NCI-H82 treated with DMSO at 0.1 percent for 48 hours (cell line): Measurements from ENCODE around the gene MTFR1L.

ENCODE experiments used
- DNase-seq: peaks from one replicate; lab custom pipeline; 2025; ENCODE audit not compliant: unreplicated experiment; lab: John Stamatoyannopoulos, UW

MTFR1L gene

DNA sequence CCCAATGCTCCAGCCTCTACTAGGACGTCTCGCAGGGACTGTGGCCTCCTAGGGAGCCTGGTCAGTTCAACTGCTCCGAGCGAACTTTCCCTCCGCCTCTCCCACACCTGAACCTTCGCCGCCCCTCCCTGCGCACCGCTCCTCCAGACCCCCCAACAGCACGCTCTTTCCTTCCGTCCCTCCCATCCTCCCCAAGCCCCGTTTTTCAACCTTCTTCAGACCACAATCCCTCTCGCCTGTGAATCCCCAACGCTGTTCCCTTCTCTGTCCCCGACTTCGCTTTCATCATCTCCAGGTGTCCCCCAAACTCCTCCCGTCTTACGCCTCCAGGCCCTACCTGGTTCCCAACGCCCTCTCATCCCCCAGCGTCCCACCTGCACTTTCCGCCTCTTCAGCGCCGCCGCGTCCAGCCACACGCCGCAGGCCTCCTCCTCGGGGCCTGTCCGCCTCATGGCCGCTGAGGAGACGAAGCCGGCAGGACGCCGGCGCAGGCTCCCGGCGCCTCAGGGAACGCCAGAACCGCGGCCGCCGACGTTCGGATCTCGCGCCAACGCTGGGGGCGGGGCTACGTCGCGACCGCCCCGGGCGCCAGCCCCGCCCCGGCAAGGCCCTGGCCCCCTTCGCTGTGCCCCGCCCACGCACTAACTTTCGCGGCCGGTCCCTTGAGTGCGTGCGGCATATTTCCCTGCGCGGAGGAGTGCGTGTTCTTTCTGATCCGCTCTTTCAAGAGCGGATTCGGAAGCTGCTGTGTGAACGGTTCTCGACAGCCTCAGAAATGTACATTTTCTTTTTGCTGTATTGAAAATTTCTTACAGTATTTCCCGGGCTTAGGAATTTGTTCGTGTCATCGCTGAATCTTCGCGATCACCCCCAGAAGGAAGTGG lies 39.4 kb downstream of the MTFR1L start, which contains the start of gene AUNIP:
AUNIP (minus strand) TSS at position 552 of the 884 bp plus-strand sequence; CDS start at position 452, 100 bp downstream.
- DNase-seq = peak; percentile 62

DNA sequence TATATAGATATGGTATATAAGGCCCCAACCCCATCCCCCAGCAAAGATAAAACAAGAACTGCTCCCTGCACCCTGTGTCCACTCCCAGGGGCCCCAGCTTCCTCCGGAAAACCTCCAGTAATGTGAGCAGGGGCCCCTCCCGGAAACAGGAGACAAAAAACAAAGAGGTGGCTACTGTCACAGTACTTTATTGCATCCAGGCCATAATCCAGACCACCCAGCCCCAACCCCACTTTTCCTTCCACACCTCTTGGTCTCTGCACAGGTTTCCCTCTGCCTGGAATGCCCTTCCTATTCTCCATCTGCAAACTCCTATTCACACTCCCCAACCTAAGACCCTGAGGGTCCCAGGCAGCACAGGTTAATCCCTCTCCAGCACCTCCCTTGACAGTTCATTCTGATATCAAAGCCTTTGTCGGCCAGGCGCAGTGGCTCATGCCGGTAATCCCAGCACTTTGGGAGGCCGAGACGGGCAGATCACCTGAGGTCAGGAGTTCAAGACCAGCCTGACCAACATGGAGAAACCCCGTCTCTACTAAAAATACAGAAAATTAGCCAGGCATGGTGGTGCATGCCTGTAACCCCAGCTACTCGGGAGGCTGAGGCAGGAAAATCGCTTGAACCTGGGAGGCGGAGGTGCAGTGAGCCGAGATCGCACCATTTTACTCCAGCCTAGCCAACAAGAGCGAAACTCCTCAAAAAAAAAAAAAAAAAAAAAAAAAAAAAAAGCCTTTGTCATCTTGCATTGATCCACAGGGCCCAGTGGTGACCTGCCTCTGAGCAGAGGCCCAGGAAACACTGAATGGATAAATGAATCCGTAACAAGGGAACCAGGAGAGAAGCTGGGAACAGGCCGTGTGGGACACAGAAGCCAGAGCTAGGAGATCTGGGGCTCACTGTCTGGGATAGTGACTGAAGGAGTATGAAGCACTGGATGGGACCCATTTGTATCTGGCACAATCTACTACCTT lies 41.8 kb downstream of the MTFR1L start:
- no peak for DNase-seq

DNA sequence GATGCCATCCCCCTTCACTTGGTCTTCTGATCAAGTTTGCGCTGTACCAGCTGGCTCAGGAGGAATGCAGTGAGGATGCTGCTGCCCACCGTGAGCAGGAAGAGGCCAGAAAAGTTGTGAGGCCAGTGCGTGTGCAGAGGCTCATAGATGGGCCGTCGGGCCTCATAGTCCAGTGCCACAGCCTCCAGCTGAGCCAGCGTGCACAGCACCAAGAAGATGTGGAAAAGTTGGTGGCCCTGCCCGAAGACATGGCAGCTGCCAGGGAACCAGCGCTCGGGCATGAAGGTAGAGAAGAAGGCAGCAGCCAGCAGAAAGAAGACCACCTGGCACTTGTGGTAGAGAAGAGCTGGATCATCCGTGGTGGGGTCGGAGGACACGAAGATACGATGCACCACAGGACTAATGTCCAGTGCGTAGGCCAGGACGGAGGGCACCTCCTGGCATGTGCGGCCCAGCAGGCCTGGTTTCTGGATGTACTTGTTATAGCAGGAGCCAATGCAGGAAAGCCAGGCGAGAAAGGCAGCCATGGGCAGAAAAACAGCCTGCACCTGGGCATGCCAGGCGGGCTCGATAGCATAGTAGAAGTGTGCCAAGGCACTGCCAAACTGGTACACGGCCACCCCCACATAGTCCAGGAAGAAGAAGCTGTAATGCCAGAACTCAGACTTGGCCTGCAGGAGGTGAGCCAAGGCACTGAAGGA lies 43.2 kb downstream of the MTFR1L start:
- DNase-seq = no peak

DNA sequence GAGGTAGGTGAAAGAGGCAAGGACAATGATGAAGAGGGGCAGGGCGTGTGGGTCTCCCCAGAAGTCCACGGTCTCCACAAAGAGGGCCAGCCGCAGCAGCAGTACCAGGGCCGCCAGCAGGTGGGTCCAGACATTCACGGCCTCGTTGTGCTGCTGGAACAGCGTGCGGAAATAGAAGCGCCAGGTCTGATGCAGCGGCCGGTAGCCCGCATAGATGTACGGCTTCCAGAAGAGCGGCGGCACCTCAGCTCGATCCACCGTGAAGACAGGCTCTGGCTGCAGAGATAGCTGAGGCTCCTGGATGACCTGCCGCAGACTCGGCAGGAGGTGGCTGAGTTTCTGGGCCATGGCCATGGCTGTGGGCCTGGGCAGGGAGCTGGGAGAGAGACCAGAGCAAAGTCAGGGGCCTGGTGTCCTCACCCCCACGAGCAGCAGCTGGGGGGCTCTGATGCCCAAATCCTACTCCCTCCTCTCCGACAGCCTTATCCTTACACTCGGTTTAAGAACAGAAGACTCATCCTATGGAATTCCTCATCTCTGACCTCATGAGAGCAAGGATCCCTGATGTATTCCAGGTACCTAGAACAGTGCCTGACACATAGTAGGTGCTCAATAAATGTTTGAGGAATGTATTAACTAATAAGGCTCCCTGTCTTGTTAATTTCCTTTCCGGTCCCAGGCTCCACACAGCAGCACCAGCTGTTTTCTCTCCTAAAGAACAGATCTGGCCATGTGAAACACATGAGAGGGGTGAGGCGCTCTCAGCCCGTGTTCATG lies 43.9 kb downstream of the MTFR1L start:
- no peak for DNase-seq

DNA sequence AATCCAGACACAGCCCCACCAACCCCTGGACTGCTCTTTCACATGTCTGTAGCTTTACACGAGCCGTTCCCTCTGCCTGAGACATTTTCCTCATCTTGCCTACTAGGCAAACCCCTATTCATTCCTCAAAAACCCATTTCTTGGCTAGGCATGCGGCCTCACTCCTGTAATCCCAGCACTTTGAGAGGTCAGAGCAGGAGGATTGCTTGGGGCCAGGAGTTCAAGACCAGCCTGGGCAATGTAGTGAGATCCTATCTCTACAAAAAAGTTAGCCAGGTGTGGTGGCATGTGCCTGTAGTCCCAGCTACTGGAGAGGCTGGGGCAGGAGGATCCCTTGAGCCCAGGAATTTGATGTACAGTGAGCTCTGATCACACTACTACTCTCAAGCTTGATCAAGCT lies 44.7 kb downstream of the MTFR1L start:
- DNase-seq = no peak

DNA sequence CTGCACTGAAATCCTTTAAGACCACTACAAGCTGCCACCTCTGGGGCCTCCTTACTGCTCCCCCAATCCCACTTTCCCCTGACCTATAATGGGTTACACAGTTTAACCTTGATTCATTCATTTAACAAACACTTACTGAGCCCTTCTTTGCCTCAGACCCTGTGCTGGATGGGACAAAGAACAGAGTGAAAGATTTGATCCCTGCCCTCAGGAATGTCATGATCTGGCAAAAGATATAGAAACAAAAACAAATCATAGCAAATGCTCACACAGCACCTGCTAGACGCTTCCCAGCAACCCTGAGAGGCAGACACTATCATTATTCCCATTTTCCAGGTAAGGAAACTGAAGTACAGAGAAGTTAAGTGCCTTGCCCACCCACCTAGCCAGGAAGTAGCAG lies 46.5 kb downstream of the MTFR1L start:
- no peak for DNase-seq

DNA sequence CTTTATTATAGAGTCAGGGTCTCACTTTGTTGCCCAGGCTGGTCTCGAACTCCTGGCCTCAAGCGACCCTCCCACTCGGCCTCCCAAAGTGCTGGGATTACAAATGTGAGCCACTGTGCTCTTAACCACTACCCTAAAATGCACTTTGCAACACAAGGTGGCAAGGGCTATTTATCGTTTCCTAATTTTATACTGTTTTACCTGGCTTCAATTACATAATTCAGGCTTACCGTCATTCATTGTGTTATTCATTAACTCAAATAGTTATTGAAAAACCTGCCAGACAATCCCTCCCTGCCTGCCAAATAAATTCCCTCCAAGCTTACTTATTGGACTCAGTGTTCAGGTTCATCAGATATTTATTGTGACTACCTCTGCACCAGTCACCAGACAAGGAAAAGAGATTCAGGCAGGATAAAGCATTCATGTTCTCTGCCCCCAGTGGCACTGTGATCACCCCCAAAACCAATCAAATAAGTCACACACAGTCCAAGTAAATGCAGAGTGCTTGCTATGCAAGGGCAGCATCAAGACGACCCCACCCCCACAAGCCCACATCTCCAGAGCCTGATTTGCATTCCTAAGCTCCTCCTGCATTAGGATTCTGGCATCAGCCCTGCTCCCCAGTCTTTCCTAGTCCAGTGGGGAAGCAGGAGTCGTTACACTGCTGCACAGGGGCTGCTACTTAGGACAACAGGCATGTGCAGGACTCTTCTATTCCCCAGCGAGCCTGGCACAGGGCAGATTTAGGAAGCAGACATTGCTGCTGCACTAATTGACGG lies 47.6 kb downstream of the MTFR1L start:
- no peak for DNase-seq

DNA sequence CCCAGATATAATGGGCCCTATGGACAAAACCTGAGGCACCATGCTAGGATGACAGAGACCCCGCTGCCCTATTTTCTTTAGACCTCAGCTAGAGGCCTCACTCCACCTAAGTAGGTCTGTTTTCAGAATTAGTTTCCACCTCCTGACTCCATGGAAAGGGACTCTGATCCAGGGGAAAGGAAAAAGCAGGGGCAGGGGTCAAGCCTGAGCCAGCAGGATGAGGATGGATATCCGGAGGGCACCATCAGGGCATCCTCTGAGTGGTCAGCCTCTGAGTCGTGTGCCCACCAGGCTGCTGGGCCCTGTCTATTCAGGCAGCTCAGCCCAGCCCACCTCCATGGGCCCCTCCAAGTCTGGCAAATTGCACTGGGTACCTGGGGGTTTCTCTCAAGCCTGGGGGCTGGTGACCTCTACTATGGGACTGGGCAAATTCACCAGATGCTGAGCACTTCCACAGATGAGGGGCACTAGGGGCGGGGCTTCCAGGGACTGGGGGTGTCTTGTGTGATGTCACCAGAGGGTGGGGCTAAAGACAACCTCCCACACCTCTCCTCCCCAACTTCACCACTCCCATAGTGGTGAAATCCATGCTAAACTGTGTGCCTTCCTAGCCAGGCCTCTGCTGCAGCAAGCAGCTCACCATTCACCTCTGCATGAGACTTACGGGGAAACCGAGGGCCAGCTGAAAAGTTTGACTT lies 50.3 kb downstream of the MTFR1L start:
- no peak for DNase-seq

DNA sequence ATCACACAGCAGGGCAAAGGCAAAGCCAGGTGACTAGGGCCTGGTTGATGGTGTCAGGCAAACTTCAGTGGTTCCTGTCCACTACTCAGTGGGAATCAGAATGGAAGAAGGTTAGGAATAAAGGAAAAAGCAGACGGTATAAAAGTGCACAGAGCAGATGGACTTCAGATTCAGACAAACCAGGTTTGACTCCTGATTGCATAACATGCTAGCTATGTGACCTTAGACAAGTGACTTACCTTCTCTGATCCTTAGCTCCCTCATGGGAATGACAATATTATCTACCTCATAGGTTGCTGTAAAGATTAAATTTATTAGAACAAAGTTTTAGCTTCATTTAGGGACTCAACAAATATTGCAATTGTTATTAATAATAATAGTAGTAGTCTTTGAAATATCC lies 50.9 kb downstream of the MTFR1L start:
- no peak for DNase-seq

DNA sequence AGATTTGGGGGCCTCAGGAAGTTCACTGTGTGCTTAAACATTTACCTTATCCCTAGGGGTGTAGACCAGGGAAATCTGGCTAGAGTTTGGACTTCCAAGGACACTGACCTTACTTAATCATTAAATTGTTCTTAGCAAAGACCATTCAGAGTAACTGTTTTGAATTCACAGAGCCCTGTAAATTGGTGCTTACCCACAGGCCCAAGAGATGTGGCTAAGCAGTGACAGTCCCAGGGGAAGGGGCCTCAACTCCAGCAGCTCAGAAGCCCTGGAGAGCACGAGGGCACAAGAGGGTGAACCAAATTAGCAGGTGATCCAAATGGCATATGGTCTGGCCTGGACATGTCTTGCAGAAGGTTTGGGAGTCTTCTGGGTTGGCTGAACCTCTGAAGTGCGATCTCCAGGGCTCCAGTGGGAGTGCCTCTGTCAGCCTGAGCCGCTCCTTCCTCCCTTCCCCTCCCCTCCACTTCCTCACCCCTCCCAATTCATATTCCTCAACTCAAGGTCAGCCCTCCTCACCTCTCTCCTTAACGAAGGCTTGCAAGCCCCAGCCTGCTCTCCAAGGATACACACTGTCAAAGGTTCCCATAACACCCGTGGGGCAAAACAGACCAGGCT lies 51.4 kb downstream of the MTFR1L start:
- DNase-seq = no peak

DNA sequence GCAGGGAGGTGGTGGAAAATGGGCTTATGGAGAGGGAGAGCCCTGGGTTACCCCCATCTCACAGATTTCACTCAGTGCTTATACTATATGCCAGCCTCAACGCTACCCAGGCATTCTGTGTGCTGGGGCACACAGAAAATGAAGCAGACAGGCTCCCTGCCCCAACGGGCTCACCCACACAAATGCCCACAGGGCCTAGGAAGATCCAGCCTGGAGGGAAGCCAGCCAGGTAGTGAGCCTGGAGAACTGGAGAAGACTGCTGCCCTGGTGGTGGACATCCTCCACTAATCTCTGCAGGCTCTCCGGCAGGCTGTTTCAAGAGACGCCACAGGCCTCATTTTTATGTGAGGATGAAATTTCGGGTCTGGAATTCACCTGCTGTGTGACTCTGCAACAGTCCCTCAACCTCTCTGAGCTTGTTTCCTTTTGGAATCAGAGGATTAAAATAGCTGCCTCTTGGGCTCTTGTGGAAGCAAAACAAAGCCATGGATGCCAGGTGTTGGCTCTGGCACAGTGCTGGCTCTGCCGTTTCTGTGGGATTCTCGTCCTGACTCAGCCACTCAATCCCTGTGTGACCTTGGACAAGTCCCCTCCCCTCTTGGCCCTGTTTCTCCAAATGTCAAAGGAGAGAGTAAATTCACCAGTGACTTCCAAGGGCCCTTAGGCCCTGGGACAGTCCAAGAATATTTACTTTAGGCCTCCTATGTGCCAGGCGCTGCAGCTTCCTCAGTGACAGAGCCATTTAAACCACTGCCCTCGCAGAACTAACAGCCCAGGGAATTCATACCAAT lies 52.1 kb downstream of the MTFR1L start:
- no peak for DNase-seq

DNA sequence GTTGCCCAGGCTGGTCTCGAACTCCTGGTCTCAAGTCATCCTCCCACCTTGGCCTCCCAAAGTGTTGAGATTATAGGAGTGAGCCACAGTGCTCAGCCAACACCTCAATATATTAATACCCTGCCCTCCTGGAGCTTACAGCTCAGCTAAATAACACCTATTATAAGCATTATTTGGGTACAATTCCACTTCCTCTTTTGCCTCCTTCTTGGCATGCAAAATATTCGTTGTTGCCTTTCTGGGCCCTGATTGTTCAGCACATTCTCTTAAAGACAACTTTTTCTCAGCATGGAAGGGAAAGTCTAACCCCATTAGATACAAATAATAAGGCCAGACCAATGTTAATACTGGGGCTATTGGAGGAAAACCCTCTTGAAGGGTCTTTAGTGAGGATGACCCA lies 53.0 kb downstream of the MTFR1L start:
- no peak for DNase-seq

DNA sequence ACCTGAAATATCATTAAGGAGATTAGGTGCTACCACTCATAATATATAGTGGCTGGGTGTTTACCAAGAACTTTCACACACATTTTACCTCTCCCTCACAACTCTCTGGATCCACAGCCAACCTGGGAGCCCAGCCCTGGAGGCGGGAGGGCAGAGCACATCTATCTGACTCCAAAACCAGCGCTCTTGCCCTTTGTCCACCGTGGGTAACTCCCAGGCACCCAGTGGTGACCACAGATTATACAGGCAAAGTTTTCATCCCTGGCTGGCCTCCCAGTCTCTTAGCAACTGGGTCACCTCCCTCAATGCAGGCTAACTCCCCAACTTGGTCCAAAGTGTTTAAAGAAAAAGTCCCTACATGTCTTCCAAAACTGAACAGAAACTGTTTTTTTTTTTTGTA lies 53.4 kb downstream of the MTFR1L start:
- DNase-seq = no peak

DNA sequence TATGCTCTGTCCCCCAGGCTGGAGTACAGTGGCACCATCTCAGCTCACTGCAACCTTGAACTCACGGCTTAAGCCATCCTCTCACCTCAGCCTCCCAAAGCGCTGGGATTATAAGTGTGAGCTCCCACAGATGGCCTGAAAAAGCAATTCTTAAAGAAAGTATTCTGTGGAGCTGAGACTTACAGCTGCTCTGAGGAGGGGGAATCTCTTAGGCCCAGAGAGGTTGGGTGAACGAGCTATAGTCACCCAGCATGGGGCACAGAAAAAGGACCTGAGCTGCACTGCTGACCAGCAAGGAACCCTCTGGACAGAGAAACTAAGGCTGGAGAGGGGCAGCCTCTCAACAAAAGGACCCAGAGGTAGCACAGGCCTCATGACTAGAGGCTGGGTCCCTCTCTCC lies 54.5 kb downstream of the MTFR1L start:
- no peak for DNase-seq

DNA sequence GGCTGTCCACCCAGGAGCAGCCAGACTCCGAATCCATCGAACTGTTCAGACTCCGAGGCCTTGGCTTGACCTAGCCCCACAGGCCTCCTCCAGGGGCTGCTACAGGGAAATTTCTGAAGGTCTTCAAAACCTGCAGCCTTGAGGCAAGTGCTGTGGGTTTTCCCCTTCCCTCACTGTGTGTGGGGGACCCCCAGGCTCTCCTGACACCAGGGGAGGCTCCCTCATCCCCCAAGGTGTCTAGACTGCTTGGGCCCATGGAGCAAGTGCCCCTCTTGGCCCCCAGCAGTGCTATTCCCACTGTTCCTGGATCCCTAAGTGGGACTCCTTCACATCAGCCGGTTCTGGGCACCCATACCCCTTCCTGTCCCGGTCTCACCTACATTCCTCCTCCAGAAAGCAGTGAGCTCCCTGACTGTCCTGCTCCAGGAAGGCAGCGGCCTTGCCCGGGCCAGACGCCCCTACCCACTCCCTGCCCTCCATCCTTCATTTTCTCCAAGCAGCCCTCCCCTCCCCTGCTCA lies 54.9 kb downstream of the MTFR1L start:
- no peak for DNase-seq

DNA sequence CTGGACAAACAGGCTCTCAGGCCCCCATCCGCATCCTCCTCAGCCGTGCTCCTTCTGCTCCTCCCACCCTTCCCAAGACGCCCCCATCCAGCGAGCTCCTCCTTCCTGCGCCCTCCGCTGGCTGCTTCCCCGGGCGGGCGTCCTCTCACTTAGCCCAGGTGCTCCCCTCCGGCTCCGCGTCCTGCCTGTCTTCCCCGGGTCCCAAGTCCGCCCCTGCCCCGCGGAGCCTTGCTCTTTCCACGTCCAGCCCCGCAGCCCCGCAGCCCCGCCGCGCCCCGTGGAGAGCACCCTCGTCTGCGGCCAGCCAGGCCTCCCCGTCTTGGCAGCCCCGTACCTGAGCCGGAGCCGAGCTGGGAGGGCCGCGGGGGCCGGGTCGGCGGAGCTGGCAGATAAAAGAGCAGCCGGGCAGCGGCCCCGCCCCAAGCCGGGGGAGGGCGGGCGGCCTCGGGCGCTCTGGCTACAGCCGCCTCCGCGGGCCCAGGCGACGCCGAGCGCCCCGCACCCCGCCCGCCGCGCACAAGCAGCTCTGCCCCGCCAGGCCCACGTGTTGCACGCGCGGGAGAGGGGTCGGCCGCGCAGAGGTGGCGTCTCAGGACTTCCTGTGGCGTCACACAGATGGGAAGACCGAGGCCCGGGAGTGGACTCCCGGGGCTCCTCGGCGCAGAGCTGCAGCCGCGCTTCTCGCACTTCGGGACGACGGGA lies 55.6 kb downstream of the MTFR1L start, which contains the start of gene PAQR7:
PAQR7 (minus strand) TSS at position 555 of the 702 bp plus-strand sequence. CDS start 11,869 bp downstream, outside the sequence.
- no peak for DNase-seq
